NCI-H1092 treated with DMSO at 0.1 percent for 48 hours (cell line): ENCODE results near the gene CLK1.
"Not testable (repeated sequence)": the region's sequence is repeated elsewhere in the genome, so short reads cannot be mapped to it uniquely, and the experiment has no call there.

Source experiments
- DNase-seq: peaks from one replicate; lab custom pipeline; 2025; lab: John Stamatoyannopoulos, UW

CLK1 gene

DNA sequence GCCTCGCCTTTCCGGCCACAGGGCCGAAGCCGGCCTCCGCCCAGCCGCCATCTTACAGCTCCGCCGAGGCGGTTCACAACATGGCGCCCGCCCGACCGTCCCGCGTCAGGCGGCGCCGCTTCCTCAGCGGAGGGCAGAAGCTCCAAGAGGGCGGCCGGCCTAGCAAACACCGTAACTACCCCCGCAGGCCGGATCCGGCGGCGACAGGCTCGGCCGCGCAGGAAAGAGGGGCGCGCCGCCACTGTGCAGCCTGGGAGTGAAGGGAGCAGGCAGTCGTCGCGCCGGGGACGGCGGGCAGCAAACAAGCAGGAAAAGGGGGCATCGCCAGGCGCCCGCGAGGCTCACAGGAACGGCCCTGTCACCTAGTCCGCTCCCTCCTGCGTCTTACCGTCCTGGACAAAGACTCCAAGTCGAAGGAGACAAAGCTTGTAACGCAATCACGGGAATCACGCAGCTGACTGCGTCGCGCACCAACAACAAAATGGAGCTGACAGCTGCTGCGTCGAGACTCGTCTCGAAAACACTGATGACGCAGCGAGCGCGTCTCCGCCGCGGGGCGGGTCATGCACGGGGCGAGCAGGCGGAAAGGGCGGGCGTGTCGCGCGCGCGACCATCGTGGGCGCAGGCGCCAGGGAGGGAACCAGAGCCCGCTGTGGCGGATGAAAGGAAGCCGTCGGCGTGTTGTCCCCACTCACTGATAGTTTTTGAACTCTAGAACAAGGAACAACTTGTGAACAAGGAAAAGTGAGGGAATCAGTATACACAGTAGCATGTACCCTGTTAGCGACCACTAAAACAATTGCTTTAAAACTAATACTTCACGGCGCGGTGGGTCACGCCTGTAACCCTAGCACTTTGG, at the start of gene CLK1:
TSS of gene CLK1 (minus strand) at position 483 of the 859 bp plus-strand sequence. CDS start 2,796 bp downstream, outside the sequence.
- DNase-seq = peak; percentile 79

DNA sequence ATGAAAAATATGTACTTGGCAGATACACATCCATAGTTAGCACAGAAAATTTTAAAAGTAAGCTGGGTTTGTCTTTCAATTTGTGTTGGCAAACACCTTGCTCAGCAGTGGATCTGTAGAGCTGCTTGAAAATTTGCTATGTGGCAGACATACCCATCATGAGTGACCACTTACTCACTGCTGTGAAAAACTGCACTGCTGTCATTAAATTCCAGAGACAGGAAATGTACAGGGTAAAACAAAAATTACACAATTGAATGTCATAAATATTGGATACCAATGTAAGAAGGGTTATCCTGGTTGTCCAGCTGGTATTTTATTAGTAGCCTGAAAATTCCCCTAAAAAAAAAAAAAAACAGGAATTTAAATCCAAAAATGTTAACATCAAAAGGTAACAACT, 49.2 kb upstream of the CLK1 start:
- no peak for DNase-seq

GRCh38 chr2:200909958-200910357, 45.5 kb upstream of the CLK1 start:
- no peak for DNase-seq

GRCh38 chr2:200905618-200906296, 41.3 kb upstream of the CLK1 start:
- DNase-seq = peak; percentile 29

GRCh38 chr2:200901459-200902072, 37.1 kb upstream of the CLK1 start:
- DNase-seq = peak; percentile 58

DNA sequence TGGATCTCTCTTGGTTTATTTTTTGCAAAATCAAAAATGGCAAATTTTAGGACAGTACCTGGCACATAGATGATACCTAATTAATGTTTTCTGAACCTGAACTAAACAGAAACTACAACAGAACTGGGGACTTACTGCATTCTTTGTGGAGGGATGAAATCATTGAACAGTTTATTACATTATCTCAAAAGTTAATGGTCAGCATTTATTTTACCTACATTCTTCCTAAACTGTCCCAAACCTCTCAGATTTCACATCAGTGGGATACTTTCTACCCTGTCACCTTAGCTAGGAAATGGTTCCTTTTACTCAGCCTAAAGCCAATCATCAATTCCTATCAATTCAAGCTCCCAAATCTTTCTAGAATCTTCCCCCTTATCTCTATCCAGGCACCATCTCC, 35.0 kb upstream of the CLK1 start:
- DNase-seq = no peak

DNA sequence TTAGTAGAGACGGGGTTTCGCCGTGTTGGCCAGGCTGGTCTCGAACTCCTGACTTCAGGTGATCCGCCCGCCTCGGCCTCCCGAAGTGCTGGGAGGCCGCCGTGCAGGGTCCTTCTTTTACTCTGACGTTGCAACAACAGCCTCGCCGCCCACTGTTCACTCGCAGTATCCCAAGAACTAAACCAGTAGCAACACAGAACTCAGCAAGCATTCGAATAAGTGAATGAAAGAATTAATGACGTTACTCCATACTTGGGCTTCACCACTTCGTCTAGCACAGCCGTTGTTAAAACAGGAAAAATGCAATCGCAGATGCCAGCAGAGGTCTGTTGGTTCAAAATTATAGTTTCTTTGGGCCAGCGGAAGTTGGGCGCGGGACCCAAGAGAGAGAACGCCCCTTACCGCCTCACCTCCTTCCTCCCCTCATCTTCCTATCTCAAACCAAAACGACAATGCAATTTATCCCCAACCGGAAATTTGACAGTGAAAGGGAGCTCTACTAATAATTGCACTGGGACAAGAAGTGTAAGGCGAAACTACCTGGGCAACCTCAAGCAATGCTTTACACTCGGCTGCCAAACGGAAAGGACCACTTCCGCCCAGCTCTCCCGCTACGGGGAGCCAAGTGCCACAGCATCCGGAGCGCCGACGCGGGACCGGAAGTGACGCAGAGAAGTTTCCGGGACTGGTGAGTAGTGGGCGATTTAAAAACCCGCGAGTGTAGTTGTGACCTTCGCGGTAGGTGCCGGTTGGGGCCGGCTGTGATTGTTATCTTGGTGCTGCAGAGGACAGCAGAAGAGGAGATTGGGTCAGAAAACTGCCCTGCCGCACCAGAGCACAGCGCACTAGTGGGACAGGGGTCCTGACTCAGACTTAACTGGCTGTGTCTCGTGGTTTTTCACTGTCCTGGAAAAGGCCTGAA, 24.5 kb upstream of the CLK1 start, which contains the start of the genes NIF3L1 and PPIL3:
TSS of gene NIF3L1 (plus strand) at position 668 of the 922 bp plus-strand sequence. CDS start 2,573 bp downstream, outside the sequence.
TSS of gene PPIL3 (minus strand) at position 374 of the 922 bp plus-strand sequence. CDS start 1,462 bp downstream, outside the sequence.
- DNase-seq = peak; percentile 93

DNA sequence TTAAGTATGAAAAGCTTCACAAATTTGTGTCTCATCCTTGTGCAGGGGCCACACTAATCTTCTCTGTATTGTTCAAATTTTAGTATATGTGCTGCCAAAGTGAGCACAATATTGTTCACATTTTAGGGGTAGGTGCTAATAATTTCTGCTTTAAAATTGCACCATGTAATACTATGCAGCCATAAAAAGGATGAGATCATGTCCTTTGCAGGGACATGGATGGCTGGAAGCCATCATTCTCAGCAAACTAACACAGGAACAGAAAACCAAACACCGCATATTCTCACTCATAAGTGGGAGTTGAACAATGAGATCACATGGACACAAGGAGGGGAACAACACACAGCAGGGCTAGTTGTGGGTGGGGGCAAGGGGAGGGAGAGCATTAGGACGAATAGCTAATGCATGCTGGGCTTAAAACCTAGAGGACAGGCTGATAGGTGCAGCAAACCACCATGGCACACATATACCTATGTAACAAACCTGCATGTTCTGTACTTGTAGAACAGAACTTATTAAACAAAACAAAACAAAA, 17.3 kb upstream of the CLK1 start:
- DNase-seq = not testable (repeated sequence)

- no peak for DNase-seq
Measured at GRCh38 chr2:200878289-200878880, 13.9 kb upstream of the CLK1 start.

DNA sequence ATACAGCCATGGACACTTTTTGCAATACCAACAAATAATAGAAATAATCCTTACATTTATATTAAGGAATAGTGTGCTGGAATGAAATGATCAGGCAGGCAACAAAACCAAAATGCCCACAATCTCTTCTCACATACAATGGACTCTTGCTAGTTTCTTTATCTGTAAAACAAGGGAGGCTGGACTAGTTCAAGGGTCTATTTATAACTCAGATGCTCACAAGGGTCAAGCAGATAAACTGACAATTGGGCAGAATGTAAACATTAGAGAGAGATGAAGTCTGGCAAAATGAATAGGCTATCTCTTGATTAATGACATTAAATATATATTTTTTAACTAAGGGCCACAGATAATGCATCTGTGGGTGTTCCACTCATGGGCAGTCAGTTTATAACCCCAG, 13.0 kb upstream of the CLK1 start:
- DNase-seq = no peak

GRCh38 chr2:200873560-200873959, 9.1 kb upstream of the CLK1 start:
- DNase-seq = no peak

DNA sequence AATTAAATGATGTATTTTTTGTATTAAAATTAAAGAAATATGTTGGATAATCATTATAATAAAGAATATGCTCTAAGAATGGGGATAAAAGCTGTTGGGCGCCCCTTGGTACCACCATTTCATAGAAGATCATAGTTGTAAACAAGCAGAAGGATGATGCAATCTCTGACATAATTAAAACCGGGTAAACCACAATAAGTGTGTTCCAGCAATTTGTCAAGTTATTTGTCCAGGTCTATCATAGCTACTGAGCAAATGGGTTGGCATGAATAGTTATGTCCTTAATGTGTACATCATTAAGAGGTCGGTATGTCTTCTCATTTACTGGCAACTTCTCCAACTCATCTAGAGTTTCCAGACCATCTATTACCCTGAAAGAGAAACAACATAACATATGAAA, 6.7 kb upstream of the CLK1 start:
- DNase-seq = no peak

DNA sequence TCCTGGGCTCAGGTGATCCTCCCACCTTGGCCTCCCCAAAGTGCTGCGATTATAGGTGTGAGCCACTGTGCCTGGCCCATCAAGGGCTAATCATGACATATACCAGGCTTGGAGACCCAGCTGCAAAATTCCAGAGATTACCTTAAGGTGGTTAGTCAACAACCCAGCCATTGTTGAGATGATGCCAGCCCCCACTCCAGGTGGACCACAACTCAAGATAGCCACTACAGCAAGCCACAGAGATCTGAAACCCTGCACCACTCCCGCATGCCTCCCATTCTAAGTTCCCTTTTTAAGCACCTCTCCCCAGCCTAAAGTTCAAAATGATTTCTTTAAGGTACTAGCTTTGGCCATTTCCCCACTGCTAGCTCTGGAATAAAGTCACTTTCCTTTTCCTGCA, 4.6 kb upstream of the CLK1 start:
- DNase-seq = no peak

- DNase-seq = peak; percentile 13
Measured at GRCh38 chr2:200863782-200864175, 679 bp downstream of the CLK1 start.

DNA sequence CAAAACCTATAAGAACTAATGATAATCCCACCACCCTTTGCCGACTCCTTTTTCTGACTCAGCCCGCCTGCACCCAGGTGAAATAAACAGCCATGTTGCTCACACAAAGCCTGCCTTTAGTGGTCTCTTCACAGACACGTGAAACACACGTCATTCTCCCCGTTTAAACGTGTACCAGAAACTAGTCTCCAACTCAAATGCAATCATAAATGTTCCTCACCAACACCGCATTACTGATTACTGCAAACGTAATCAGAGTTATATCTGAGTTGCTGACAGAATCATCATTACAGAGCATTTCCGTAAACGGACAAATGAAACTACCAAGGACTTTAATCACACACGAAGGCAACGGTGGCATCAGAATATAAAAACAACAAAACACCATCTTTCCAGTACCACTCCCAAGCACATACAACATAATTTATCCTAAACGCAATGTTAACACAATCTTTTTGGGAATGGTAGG, 1.9 kb downstream of the CLK1 start:
- DNase-seq = peak; percentile 1

DNA sequence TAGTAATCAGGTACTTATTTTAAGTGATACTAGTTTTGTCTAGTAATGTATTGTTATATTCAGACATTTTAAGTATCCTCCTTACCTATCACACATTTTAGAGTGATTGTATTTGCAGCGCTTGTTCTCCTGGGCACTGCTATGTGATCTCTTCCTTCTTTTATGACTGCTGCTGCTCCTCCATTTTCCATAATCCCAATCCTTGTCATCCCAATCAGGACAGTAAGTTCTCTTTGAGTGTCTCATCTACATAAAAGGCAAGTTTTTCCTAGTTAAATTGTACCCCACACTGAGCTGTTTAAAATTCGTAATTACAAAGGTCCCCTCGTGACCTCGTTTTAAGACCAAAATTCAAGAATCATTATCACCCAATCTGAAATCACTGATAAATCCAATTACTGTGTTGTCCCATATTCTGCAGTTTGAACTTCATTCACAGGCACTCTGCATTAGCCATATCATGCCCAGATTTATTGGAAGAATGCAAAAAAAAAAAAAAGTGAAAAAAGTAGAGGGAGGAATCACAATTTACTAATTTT, 2.8 kb downstream of the CLK1 start:
- DNase-seq = no peak

DNA sequence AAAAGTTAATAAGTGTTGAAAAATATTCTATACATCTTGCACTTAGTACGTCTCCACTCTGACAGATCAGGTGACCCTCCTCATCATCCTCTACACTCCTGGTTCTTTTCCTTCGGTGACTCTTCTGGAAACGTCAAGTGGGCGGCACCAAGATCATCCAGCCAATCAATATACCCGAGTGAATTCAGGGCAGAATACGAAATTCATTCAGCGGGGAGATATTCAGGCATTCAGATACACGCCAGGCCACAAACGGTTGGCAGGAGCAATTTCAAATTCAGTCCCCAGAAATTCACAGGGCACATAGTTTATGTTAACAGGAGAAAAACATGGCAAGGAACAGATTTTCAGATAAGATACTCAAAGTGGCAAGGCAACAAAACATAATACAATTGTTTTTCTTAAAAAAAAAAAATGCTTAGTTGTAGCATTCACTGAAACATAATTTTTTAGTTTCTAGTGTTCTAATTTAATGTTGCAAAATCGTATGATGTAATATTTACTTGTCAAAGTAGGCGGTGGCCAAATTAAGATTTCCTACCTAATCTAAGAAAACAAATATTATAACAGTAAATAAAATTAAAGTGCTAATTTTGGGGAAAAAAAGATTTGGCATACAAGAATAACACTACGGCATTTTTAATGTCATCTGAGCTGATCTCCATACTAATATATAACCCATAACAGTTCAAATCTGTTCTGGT, 4.2 kb downstream of the CLK1 start:
- no peak for DNase-seq

GRCh38 chr2:200856806-200857205, 7.7 kb downstream of the CLK1 start:
- no peak for DNase-seq

DNA sequence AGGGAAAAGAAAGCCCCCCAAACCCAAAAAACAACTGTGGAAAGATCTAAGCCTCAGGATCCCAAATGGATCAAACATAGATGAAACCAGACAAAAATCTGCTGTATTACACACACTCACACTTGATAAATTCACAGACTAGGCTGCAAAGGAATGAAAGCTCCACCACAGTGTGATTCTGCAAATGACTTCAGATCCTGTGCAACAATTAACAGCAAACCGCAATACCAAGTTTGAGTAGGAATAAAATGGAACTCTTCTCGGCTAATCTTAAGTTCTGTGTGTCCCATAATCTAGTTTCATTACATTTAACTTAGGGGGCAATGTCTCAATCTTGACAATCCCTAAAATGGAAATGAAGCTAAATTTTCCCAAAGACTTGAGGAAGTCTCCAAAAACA, 11.9 kb downstream of the CLK1 start:
- no peak for DNase-seq
